SK-N-SH treated with all-trans-retinoic acid at 6 μM for 48 hours (cell line): Measurements from ENCODE around the gene DCTN2.

ENCODE experiments used
- ATAC-seq: fragments of 200-7000 bp; cut with Tn5 transposase; 3 replicates; pipeline ENCODE4 v1.9.1; 2020; ENCODE audit warnings: mild to moderate bottlenecking, moderate library complexity
- ARNTL ChIP-seq: fragments of 450-650 bp; formaldehyde crosslinking; IDR thresholded peaks from 2 replicates; pipeline ENCODE4 v1.5.0; 2020; ENCODE audit warnings: low read depth, mild to moderate bottlenecking, moderate library complexity, borderline replicate concordance
- BACH2 ChIP-seq: fragments of 250-450 bp; sonication (Bioruptor Pico); IDR thresholded peaks from 2 replicates; pipeline ENCODE4 v1.9.0; 2021; ENCODE audit warnings: mild to moderate bottlenecking, borderline replicate concordance
- CSDC2 ChIP-seq: fragments of 250-450 bp; sonication (Bioruptor Pico); IDR thresholded peaks from 2 replicates; pipeline ENCODE4 v1.5.0; 2020; ENCODE audit warnings: mild to moderate bottlenecking, moderate library complexity
- ESRRG ChIP-seq: fragments of 250-450 bp; sonication (Bioruptor Pico); IDR thresholded peaks from 2 replicates; pipeline ENCODE4 v1.6.1; 2021; ENCODE audit warnings: mild to moderate bottlenecking
- GLIS3 ChIP-seq: fragments of 250-450 bp; sonication (Bioruptor Pico); IDR thresholded peaks from 2 replicates; pipeline ENCODE4 v1.5.0; 2020; ENCODE audit warnings: mild to moderate bottlenecking, moderate library complexity
- ISL1 ChIP-seq: fragments of 250-450 bp; sonication (Bioruptor Pico); IDR thresholded peaks from 2 replicates; pipeline ENCODE4 v2.1.2; 2022; ENCODE audit warnings: mild to moderate bottlenecking, moderate library complexity
- OSR1 ChIP-seq: fragments of 250-450 bp; sonication (Bioruptor Pico); IDR thresholded peaks from 2 replicates; pipeline ENCODE4 v1.8.0; 2022; ENCODE audit warnings: moderate library complexity, mild to moderate bottlenecking, inconsistent platforms
- PATZ1 ChIP-seq: fragments of 250-450 bp; sonication (Bioruptor Pico); IDR thresholded peaks from 2 replicates; pipeline ENCODE4 v1.8.0; 2020; ENCODE audit warnings: mild to moderate bottlenecking, moderate library complexity, borderline replicate concordance
- PPARA ChIP-seq: fragments of 250-450 bp; sonication (Bioruptor Pico); IDR thresholded peaks from 2 replicates; pipeline ENCODE4 v1.5.0; 2020; ENCODE audit warnings: mild to moderate bottlenecking, borderline replicate concordance
- SNAI2 ChIP-seq: fragments of 250-450 bp; sonication (Bioruptor Pico); IDR thresholded peaks from 2 replicates; pipeline ENCODE4 v1.5.0; 2020; ENCODE audit warnings: mild to moderate bottlenecking, moderate library complexity
- TCF4 ChIP-seq: fragments of 250-450 bp; sonication (Bioruptor Pico); IDR thresholded peaks from 2 replicates; pipeline ENCODE4 v1.8.0; 2021; ENCODE audit warnings: mild to moderate bottlenecking, moderate library complexity, borderline replicate concordance
- TOX ChIP-seq: fragments of 250-450 bp; sonication (Bioruptor Pico); IDR thresholded peaks from 2 replicates; pipeline ENCODE4 v1.8.0; 2021; ENCODE audit warnings: mild to moderate bottlenecking, moderate library complexity, borderline replicate concordance
- TSHZ2 ChIP-seq: fragments of 250-450 bp; sonication (Bioruptor Pico); IDR thresholded peaks from 2 replicates; pipeline ENCODE4 v1.5.0; 2020; ENCODE audit warnings: mild to moderate bottlenecking, moderate library complexity
- ZC3H10 ChIP-seq: fragments of 250-450 bp; sonication (Bioruptor Pico); IDR thresholded peaks from 2 replicates; pipeline ENCODE4 v1.5.1; 2021; ENCODE audit warnings: mild to moderate bottlenecking, moderate library complexity
- ZFP3 ChIP-seq: fragments of 250-450 bp; sonication (Bioruptor Pico); IDR thresholded peaks from 2 replicates; pipeline ENCODE4 v1.5.0; 2020; ENCODE audit warnings: mild to moderate bottlenecking, moderate library complexity
- ZFP30 ChIP-seq: fragments of 450-650 bp; formaldehyde crosslinking; IDR thresholded peaks from 2 replicates; pipeline ENCODE4 v1.5.0; 2022; ENCODE audit warnings: mild to moderate bottlenecking, moderate library complexity
- ZNF565 ChIP-seq: fragments of 450-650 bp; formaldehyde crosslinking; conservative IDR thresholded peaks from 2 replicates; pipeline ENCODE4 v1.5.0; 2020; ENCODE audit warnings: low read depth, mild to moderate bottlenecking, moderate library complexity
- ZNF70 ChIP-seq: fragments of 450-650 bp; formaldehyde crosslinking; IDR thresholded peaks from 2 replicates; pipeline ENCODE4 v1.5.0; 2020; ENCODE audit warnings: mild to moderate bottlenecking, moderate library complexity
- ZNF8 ChIP-seq: fragments of 450-650 bp; formaldehyde crosslinking; IDR thresholded peaks from 2 replicates; pipeline ENCODE4 v1.5.0; 2020; ENCODE audit warnings: mild to moderate bottlenecking, moderate library complexity
- TF ChIP-seq, protein P1 (sequence below): fragments of 250-450 bp; sonication (Bioruptor Pico); IDR thresholded peaks from 2 replicates; pipeline ENCODE4 v1.8.0; 2021; ENCODE audit warnings: low read depth, mild to moderate bottlenecking, moderate library complexity, borderline replicate concordance
- TF ChIP-seq, protein P2 (sequence below): fragments of 250-450 bp; sonication (Bioruptor Pico); IDR thresholded peaks from 2 replicates; pipeline ENCODE4 v1.5.1; 2020; ENCODE audit warnings: low read depth, mild to moderate bottlenecking, moderate library complexity

DCTN2 gene

GRCh38 chr12:57579677-57580465 is 32.9 kb upstream of the DCTN2 start:
- TF ChIP-seq ARNTL (CRISPR knock-in tag) (no peak), ESRRG (no peak), ZFP3 (CRISPR knock-in tag) (no peak), ISL1 (no peak), SNAI2 (no peak), ZC3H10 (CRISPR knock-in tag) (no peak), ZNF70 (CRISPR knock-in tag) (no peak), OSR1 (CRISPR knock-in tag) (no peak), TOX (CRISPR knock-in tag) (no peak), TCF4 (CRISPR knock-in tag) (no peak), PPARA (no peak), TSHZ2 (no peak), CSDC2 (no peak), PATZ1 (CRISPR knock-in tag) (no peak), GLIS3 (no peak), BACH2 (CRISPR knock-in tag) (no peak)
- TF ChIP-seq, protein P1, sequence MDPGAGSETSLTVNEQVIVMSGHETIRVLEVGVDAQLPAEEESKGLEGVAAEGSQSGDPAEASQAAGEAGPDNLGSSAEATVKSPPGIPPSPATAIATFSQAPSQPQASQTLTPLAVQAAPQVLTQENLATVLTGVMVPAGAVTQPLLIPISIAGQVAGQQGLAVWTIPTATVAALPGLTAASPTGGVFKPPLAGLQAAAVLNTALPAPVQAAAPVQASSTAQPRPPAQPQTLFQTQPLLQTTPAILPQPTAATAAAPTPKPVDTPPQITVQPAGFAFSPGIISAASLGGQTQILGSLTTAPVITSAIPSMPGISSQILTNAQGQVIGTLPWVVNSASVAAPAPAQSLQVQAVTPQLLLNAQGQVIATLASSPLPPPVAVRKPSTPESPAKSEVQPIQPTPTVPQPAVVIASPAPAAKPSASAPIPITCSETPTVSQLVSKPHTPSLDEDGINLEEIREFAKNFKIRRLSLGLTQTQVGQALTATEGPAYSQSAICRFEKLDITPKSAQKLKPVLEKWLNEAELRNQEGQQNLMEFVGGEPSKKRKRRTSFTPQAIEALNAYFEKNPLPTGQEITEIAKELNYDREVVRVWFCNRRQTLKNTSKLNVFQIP (CRISPR knock-in tag): no peak
- TF ChIP-seq, protein P2, sequence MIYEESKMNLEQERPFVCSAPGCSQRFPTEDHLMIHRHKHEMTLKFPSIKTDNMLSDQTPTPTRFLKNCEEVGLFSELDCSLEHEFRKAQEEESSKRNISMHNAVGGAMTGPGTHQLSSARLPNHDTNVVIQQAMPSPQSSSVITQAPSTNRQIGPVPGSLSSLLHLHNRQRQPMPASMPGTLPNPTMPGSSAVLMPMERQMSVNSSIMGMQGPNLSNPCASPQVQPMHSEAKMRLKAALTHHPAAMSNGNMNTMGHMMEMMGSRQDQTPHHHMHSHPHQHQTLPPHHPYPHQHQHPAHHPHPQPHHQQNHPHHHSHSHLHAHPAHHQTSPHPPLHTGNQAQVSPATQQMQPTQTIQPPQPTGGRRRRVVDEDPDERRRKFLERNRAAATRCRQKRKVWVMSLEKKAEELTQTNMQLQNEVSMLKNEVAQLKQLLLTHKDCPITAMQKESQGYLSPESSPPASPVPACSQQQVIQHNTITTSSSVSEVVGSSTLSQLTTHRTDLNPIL (CRISPR knock-in tag): no peak
- ATAC-seq: no peak

- no peak for TF ChIP-seq ZNF70 (CRISPR knock-in tag)
- no peak for TF ChIP-seq CSDC2
- TF ChIP-seq SNAI2: no peak
- TF ChIP-seq ZC3H10 (CRISPR knock-in tag): no peak
- TF ChIP-seq TSHZ2: no peak
- no peak for TF ChIP-seq ZFP30 (CRISPR knock-in tag)
- TF ChIP-seq ESRRG: no peak
- TF ChIP-seq ZNF565 (CRISPR knock-in tag): no peak
- no peak for TF ChIP-seq ZFP3 (CRISPR knock-in tag)
- TF ChIP-seq ZNF8 (CRISPR knock-in tag): no peak
- TF ChIP-seq TCF4 (CRISPR knock-in tag): no peak
- no peak for ATAC-seq
Measured at GRCh38 chr12:57579011-57579410, 32.0 kb upstream of the DCTN2 start.
